Measurements from ENCODE around the gene SSRP1.

Gene SSRP1

GRCh38 chr11:57294225-57295131 lies 41.2 kb downstream of the SSRP1 start:
- Histone ChIP-seq H3K4me2 (ENCODE audit: insufficient read depth, low read length) (no peak overlapping the region), H3K4me1 (ENCODE audit: insufficient read depth, low read length) (no peaks in the 10 kb centered on the region)
- no peak for ATAC-seq (ENCODE audit: insufficient read depth, low read depth)

GRCh38 chr11:57290288-57290687 lies 45.4 kb downstream of the SSRP1 start:
- Histone ChIP-seq H2AFZ (ENCODE audit: low read depth, low read length) (no peak overlapping the region), H3K36me3 (ENCODE audit: insufficient read depth, low read length) (no peaks in the 10 kb centered on the region), H3K9me3 (ENCODE audit: insufficient read depth, low read length, severe bottlenecking) (no peaks in the 10 kb centered on the region), H3K79me2 (ENCODE audit: insufficient read depth, low read length) (no peaks in the 10 kb centered on the region), H3K4me3 (ENCODE audit: low read depth in 1 of 2, low read length in 2 of 2) (no peak overlapping the region), H3K27me3 (ENCODE audit: insufficient read depth, low read length, poor library complexity) (peaks cover 12% of the 10 kb centered on the region), H3K9ac (ENCODE audit: low read depth, low read length) (no peak overlapping the region), H3K4me2 (ENCODE audit: insufficient read depth, low read length) (no peak overlapping the region), H3K4me1 (ENCODE audit: insufficient read depth, low read length) (no peaks in the 10 kb centered on the region), H3K27ac (ENCODE audit: low read length) (no peak overlapping the region), H4K20me1 (ENCODE audit: insufficient read depth, low read length) (no peaks in the 10 kb centered on the region)
- TF ChIP-seq EZH2 (IDR thresholded peaks at IDR 0.05; ENCODE audit: borderline replicate concordance, low read depth, low read length, severe bottlenecking) (no peak), CTCF (IDR thresholded peaks at IDR 0.05; ENCODE audit: borderline replicate concordance, extremely low read depth, low read length, poor library complexity, severe bottlenecking) (no peak)
- DNase-seq (no peak), ATAC-seq (ENCODE audit: insufficient read depth, low read depth) (no peak)

More at GRCh38 chr11:57294225-57295131, 41.2 kb downstream of the SSRP1 start:
- no peaks in the 10 kb centered on the region for H4K20me1 ChIP-seq (ENCODE audit: insufficient read depth, low read length)
- no peak overlapping the region for H3K27ac ChIP-seq (ENCODE audit: low read length)
- H3K79me2 ChIP-seq (ENCODE audit: insufficient read depth, low read length): no peaks in the 10 kb centered on the region
- H3K9ac ChIP-seq (ENCODE audit: low read depth, low read length): no peak overlapping the region
- peaks cover 4% of the 10 kb centered on the region for H3K9me3 ChIP-seq (ENCODE audit: insufficient read depth, low read length, severe bottlenecking)
- no peak overlapping the region for H3K4me3 ChIP-seq (ENCODE audit: low read depth in 1 of 2, low read length in 2 of 2)
- no peak for TF ChIP-seq EZH2 (IDR thresholded peaks at IDR 0.05; ENCODE audit: borderline replicate concordance, low read depth, low read length, severe bottlenecking)
- TF ChIP-seq CTCF (IDR thresholded peaks at IDR 0.05; ENCODE audit: borderline replicate concordance, extremely low read depth, low read length, poor library complexity, severe bottlenecking): no peak
- H2AFZ ChIP-seq (ENCODE audit: low read depth, low read length): no peak overlapping the region
- peaks cover 8% of the 10 kb centered on the region for H3K36me3 ChIP-seq (ENCODE audit: insufficient read depth, low read length)
- no peak for DNase-seq
- peaks cover 3% of the 10 kb centered on the region for H3K27me3 ChIP-seq (ENCODE audit: insufficient read depth, low read length, poor library complexity)

DNA sequence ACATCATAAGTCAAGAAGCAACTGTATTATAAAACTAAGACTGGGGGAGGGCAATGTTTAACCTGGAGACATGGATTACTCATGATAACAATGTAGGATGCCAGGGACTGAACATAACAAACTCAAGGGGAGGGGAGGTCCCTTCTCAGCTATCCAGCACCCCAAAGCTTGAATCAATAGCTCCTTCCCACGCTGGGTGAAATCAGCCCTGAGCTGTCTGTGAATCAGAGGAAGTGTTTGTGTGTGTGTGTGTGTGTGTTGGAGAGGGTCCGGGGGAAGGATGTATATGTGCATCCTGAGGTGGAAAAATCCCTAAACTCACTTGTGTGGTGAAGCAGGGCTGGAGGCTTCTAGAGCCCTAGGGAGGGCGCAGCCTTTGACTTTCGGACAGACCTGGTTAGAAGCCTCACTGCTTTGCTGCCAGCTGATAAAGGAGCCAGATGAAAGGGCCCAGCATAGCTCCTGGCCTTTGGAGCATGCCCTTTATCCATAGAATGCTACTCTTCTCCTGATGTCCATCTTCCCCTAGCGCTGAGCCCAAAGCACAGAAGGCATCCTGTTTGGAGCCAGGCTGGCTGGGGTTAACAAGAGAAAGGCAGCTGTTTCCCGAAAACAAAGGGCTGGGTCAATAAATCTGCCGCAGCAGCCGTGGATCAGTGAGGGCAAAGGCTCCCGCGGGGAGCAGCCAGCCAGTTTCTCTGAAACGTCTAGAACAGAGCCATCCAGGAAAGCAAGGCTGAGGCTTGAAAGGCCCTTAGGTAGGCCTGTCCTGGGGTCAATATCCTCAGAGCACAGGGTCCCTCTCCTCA lies 46.7 kb downstream of the SSRP1 start:
- Histone ChIP-seq H3K27me3 (ENCODE audit: insufficient read depth, low read length, poor library complexity) (peaks cover 12% of the 10 kb centered on the region), H3K79me2 (ENCODE audit: insufficient read depth, low read length) (no peaks in the 10 kb centered on the region), H4K20me1 (ENCODE audit: insufficient read depth, low read length) (no peaks in the 10 kb centered on the region), H3K36me3 (ENCODE audit: insufficient read depth, low read length) (no peaks in the 10 kb centered on the region), H3K4me2 (ENCODE audit: insufficient read depth, low read length) (no peak overlapping the region), H3K27ac (ENCODE audit: low read length) (no peak overlapping the region), H3K9ac (ENCODE audit: low read depth, low read length) (no peak overlapping the region), H3K4me3 (ENCODE audit: low read depth in 1 of 2, low read length in 2 of 2) (no peak overlapping the region), H2AFZ (ENCODE audit: low read depth, low read length) (no peak overlapping the region), H3K4me1 (ENCODE audit: insufficient read depth, low read length) (no peaks in the 10 kb centered on the region), H3K9me3 (ENCODE audit: insufficient read depth, low read length, severe bottlenecking) (no peaks in the 10 kb centered on the region)
- DNase-seq (no peak), ATAC-seq (ENCODE audit: insufficient read depth, low read depth) (no peak)
- TF ChIP-seq EZH2 (IDR thresholded peaks at IDR 0.05; ENCODE audit: borderline replicate concordance, low read depth, low read length, severe bottlenecking) (no peak), CTCF (IDR thresholded peaks at IDR 0.05; ENCODE audit: borderline replicate concordance, extremely low read depth, low read length, poor library complexity, severe bottlenecking) (no peak)
